ENCODE data around the gene CHPF.

CHPF gene

DNA sequence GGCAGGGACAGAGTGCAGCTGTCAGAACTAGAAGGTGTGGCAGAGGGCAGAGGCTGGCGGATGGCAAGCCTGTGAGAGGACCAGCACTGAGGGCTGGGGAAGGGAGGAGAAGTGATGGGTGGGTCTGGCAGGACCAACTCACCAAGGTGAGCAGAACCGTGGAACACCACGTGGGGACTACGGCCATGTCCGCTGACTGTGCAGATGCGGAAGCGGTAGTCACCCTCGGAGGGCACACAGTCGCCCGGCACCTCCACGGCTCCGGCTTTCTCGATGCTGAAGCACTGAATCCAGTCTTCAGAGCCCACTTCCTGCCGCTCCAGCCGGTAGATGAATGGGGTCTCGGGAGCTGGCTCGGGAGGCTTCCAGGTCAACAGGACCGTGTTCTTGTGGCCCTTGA lies 23.5 kb upstream of the CHPF start:
- no peak for DNase-seq (ENCODE audit: low read depth)

DNA sequence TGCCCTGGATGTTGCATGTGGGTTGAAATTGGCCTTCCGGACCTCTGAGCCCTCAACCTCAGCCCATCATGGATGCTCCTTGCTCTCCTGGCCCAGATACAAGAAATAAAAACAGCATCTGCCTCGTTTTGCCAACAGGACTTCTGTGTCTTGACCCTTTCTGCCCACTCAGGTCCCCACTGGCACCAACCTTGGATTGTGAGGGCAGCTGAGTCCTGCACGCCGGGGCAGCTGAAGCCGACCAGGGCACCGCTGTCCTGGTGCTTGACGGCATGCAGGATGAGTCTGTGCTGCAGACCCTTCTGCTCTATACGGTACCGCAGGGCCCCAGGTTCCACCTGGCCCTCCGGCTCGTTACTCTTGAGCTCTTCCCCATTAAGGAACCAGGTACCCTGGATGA lies 23.0 kb upstream of the CHPF start:
- DNase-seq (ENCODE audit: low read depth): no peak

DNA sequence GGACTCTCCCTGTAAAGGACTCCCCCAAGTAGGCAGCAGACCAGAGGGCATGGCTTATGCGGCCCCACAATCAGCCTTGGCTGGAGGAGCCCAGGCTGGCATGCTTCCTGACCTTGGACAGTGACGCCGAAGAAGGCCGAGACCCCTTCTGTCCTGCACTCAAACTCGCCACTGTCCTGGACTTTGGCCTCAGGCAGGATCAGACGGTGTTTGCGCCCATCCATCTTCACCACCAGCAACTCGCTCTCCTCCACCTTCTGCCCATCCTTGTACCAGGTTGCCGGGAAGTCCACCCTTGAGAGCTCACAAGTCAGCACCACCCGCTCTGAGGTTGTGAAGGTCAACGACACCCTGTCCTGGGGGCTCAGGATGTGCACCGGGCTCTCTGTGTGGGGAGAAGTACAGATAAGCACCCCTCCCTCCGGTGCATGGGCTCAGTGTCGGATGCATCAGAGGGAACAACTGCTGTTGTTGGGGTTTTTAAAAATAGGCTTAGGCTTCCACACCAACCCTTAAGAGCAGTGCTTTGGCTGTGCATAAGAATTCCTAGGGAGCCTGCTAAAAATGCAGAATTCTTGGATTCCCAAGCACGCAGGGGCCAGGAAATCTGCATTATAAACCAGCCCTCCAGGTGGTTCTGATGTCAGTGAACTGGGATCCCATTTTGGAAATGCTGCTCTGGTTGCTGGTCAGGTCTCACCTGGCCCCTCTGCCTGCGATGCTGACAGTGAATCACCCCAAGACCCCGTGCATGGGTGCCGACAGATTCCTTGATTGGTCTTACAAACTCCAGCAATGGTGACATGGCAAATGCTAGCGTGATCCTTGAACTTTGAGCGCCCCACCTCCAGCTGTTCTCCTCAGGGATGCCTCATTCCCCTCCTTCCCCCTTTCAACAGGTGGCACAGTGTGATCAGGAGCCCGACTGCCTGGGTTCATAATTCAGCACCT lies 21.8 kb upstream of the CHPF start:
- DNase-seq (ENCODE audit: low read depth): no peak

DNA sequence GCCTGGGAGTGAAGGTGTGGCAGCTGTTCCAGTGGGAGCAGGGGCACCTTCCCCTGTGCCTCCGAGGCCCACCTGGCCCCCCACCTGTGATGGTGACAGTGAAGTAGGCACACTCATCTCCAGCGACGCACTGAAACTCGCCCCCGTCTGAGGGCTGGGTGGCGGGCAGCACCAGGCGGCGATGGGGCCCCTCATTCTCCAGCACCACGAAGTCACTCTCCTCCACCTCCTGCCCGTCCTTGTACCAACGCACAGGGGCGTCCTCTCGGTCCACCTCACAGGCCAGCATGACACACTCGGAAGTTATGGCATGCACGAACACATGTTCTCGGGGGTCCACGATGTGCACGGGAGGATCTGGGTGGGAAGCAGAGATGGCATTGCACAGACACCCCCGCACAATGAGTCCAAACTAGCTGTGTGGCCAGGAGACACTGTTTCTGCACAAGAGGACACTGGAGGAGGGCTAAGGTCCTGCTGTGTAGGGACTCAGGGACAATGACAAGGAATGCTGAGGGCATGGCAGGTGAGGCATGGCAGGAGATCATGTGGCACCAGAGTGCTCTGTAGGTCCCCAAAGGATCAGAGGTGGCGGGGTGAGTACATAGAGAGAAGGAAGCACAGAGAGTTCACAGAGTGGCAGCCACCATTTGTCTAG lies 19.8 kb upstream of the CHPF start:
- DNase-seq (ENCODE audit: low read depth): no peak

DNA sequence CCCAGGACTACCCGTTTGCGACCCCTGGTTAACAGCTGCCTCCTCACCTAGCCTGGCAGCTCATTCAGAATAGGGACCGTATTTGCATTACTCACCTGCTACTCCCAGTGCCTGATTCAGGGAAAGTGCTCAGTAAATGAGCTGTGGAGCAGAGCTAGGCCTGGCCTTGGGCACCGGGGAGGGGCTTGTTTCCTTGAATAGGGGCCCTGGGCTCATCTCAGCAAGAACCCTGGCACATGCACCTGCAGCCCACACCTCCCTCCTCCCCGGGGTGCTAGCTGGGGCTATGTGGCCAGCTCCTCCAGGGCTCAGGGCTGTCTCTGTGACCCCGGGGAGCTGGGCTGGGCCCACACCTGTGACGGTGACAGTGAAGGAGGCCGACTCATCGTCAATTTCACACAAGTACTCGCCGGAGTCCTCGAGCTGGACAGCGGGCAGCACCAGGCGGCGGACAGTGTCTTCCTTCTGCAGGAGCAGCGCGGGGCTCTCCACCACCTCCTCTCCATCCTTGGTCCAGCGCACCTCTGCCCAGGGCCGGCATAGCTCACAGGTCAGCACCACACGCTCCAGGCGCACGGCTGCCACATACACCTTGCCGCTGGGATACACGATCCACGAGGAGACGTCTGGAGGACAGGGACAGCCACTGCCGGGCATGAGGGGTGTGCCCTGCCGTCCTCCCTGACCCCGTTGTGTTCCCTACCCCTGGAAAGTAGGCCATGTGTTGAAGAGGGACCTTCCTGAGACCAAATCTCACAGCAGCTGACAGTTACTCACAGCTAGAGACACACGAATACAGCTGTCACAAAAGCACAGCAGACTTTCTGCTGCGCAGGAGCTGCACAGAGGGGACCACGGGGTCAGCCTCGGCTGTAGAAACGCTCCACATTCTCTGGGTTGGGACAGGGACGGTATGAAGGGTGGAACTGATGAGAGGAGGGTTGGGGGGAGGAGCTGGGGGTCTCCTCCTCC lies 18.7 kb upstream of the CHPF start:
- no peak for DNase-seq (ENCODE audit: low read depth)

DNA sequence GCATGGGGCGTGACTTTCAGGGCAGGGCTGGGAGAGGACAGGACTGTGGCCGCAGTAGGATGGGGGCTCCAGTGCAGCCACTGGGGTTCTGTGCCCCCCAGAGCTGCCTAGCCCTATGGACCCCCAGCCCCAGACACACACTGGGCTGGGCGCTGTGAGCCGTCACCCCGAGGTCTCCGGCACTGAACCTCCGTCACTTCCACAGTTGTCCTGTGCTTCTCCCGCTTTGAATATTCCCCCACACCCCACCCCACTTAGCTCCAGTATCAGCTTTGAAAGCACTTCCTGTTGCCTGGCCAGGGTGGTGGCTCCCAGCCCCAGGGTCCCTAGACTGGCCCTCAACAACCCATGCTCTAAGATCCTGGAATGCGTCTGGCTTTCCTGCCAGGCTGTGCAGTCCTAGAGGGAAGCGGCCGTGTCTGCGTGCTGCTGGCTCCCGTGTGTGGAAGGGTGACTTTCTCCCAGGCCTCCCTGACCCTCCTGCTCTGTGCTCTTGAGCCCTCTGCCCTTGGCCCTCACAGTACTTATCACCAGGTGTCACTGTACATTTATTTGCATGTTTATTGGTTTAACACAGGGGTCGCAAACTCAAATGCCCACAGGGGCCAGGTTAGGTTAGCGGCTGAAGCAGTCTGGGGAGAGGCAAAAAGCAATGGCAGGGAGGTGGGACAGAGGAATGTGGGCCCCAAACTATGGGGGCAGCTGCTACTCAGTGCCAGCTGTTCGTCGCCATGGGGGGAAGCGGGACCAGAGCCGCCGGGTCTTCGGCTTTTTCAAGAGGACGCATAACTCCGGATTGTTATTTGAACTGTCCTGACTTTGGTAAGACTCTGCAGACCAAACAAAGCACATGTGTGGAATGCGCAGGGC lies 17.8 kb upstream of the CHPF start:
- no peak for DNase-seq (ENCODE audit: low read depth)

DNA sequence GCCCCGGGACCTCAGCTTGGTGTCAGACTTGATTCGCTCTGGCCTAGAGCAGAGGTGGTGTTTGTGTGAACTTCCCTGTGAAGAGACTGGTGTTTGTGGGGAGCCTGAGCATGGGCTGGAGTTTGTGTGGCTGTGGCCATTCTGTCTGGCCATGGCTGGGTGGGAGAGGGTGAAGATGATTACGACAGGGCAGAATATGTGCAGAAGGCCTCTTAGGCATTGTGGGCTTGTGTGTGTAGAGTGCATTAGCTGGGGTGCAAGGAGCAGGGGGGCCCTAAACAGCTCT lies 17.2 kb upstream of the CHPF start:
- no peak for DNase-seq (ENCODE audit: low read depth)

DNA sequence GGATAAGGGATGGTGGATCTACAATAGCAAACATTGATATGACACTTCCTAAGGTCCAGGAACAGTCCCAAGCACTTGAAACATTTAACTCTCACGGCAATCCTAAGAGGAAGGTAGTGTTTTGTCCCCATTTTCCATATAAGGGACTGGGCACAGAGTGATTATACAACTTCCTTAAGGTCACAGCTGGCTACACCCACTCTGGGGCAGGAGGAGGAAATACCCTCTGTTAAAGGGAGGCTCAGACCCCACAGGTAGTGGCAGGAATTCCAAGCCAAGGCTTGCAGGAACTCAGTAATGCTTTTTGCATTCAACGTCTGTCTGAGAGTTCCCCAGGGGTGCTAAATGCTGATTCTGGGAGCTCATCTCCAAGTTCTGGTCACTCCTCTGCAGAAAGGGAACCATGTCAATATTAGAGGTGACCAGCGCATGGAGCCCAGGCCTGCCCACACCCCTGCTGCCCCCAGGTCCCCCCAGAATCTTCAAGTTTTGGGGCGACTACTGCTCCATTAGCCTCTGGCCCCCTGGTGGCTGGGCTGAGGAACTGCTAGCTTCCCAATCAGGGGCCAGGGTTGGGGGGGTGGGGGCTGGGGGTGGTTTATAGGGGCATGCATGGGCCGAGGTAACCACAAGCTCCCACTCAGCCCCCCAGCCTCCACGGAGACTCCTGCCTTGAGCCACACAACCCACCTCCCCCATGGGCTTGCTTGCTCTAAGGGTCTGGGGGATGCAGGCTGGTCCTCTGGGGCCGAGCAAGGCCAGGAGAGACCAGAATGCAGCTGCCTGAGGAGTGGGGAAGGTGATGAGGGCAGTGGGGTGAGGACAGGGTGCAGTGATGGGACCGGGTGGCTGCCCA lies 16.7 kb upstream of the CHPF start:
- no peak for DNase-seq (ENCODE audit: low read depth)

DNA sequence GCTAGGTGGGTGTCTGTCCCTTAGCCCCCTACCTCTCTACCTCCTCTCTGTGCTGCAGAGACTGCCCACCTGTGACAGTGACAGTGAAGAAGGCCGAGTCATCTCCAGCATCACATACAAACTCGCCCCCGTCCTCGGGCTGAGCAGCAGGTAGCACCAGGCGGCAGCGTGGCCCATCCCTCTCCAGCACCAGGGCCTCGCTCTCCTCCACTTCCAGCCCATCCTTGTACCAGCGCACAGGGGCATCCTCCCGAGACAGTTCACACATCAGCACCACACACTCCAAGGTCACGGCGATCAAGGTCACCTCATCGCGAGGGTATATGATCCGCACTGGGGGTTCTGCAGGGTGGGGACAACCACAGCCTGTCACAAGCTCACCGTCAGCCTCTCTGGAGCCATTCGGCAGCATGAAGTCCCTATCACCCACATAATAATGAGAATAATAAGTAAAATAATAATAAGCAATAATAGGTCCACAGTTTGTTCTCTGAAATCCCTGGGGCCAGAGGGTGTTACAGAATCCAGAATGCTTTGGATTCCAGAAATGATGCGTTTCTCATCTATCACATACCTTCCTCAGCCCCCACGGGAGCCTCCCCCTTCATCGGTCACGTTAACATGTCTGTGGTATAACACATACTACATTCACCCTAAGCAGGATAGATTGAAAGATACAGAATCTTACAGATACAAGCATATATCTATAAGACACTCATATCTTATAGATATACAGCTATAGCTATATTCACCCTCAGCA lies 15.7 kb upstream of the CHPF start:
- DNase-seq (ENCODE audit: low read depth): peak; percentile 52

DNA sequence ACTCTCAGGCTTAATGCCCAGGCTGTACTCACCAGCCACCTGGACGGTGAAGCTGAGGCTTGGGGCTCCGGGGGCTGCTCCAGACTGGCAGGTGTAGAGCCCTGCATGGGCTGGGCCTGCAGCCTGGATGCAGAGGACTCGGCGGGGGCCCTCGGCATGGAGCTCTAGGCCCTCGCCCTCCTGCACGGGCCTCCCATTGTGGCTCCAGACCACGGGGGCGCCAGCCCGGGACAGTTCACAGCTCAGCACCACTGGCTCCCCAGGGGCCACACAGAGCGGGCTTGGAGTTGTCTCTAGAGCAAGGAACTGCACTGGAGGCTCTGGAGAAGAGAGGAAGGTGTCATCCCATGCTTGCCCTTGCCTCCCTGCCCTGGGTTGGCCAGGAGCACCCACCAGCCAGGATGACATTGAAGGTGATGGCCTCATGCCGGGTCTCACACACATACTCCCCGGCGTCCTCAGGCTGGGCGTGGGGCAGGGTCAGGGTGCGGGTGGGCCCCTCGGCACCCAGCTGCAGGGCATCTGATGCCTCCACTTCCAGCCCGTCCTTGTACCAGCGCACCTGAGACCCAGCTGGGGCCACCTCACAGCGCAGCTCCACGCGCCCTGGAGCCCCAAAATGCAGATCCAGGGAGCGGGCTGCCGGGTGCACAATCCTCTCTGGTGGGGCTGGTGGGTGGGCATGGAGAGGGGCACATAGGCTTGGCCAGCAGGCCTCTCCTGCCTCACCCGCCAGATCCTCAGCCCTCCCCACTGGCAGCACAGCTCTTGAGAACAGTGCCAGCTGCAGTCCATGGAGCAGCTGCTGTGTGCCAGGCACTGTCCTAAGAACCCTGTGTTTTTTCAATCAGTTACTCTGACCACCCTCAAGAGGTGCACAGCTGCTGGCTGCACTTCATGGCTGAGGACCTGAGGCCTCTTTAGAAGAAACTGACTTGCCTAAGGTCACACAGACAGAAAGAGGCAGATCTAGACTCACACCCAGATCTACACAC lies 14.5 kb upstream of the CHPF start:
- no peak for DNase-seq (ENCODE audit: low read depth)

DNA sequence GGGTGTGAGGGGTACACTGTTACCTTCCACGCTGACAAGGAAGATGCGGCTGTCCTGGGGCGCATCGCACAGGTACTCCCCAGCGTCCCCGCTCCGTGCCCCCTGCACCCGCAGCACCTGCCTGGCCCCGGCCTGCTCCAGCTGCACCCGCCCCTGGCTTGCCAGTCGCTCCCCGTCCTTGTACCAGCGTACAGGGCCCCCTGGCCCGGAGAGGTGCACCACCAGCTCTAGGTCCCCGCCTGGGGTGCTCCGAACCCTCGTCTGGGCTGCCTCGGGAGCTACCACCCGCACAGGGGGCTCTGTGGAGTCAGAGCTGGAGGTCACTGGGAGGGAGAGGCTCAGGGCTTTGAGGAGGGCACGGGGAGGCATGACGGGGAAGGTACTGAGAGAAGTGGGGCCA lies 13.7 kb upstream of the CHPF start:
- DNase-seq (ENCODE audit: low read depth): no peak

DNA sequence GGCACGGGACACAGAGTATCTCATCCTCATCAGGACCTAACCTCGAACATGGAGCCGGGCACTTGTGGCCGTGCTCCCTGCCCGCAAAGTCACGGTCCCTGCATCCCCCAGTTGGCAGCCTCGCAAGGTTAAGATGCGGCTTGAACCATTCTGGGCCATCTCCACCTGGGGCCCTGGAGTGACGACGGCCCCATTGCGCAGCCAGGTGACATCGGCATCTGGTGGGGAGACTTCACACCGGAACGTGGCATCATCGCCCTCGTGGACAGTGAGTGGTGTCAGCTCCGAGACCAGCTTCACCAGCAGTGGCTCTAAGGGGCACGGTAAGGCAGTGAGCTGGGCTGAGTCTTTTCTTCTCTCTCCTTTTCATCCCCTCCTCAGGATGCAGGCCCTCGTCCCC lies 12.8 kb upstream of the CHPF start:
- DNase-seq (ENCODE audit: low read depth): no peak

DNA sequence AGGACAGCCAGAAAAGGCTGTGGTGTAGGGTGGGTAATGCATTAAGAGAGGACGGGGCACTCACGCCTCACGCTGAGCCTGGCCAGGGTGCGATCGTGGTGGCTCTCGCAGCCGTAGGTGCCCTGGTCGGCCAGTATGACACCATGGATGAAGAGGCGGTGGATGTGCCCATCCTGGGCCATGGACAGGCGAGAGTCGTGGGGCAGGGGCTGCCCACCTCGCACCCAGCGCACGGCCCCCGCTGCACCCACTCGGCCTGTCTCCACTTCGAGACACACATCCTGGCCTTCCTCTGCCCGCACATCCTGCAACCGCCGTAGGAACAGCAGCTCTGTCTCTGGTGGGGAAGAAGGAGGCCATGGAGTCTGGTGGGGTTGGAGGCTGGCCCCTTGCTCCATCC lies 12.3 kb upstream of the CHPF start:
- no peak for DNase-seq (ENCODE audit: low read depth)

DNA sequence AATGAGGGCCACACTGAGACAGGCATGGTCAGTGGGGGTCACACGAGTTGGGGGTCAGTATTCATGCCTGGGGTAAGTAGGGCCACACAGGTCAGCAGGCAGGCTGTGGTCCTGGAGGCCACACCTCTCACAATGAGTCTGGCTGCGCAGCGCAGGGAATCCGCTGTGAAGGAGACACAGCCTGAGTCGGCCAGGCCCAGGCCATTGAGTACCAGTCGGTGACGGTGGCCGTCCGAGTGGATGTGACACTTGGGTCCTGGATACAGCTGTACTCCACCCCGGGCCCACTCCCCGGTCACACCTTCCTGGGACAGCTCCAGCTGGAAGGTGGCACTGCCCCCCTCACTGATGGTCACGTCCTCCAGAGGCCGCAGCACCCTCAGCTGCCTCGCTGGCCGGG lies 10.7 kb upstream of the CHPF start:
- DNase-seq (ENCODE audit: low read depth): no peak

DNA sequence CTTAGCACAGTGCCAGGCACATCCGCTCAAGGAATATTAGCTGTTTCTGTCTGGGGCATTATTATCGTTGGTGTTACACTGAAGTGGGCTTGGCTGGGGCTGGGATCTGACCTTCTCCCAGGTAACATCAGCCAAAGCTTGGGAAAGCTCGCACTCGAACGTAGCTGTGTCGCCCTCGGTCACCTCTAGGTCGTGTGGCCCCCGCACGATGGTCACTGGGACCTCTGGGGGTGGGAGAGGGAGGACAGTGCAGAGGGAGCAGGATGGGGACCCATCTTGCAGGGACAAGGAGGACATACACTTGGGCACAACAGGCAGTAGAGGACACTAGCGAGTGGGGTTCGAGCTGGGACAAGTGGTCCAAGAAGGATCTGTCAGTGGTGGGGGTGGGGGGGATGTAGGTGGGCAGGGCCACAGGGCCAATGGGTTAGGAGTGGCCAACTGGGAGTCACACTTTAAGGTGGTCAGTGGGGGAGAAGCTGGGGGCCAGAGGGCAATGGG lies 9.9 kb upstream of the CHPF start:
- DNase-seq (ENCODE audit: low read depth): no peak

DNA sequence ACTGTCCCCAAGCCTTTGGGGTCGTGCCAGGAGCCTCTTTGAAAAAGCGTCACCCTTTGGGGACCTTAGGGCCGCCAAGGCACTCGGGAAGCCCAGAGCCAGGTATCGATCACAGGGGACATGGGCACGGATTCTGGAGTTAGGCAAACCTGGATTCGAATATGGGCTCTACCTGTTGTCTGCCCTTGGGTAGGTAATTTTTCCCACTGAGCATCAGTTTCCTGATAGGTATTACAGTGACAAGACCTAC lies 9.5 kb upstream of the CHPF start:
- DNase-seq (ENCODE audit: low read depth): no peak

DNA sequence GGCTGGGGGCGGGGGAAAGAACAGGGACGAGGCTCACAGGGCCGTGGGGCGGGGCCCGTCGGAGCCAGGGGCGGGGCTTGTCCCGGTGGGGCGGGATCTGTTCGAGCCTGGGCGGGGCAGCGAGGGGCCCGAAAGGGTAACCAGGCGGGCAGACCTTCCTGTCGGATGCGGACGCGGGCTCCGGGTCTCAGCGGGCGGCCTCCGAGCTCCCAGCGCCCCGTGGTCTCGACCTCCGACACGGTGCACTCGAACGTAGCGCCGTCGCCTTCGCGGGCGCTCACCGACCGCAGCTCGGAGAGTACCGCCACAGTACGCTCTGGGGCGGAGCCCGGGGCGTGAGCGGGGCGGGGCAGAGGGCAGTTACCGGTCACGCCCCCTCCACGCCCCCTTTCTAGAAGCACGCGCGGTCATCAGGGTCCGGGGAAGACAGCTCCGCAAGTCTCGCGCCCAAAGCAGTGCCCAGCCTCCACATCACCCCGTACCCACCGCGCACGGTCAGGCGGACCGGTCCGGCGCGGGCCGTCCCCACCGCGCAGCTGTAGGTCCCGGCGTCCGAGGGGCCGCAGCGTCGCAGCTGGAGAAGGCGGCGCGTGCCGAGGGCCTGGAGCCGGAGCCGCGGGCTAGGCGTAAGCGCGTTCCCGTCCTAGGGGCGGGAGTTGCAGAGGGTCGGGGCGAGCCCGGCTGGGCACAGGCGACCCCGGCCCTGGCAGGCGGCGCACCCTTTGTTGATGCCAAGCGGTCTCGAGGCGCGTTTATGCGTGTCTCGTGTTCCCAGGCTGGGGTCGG lies 9.0 kb upstream of the CHPF start:
- DNase-seq (ENCODE audit: low read depth): peak; percentile 69

Data from amniotic epithelial cell (primary cell).